AG09309 (cell line): ENCODE measurements around the gene TTLL5.
"Not testable (repeated sequence)": the region's sequence is repeated elsewhere in the genome, so short reads cannot be mapped to it uniquely, and the experiment has no call there.

Experiments
- DNase-seq: peaks from one replicate; pipeline ENCODE4 v3.0.0-alpha.2; 2010; ENCODE audit warnings: low read depth
- H3K4me3 ChIP-seq: 2 replicates; pipeline ENCODE4 v1.5.1; 2011; ENCODE audit warnings: mild to moderate bottlenecking, low read depth, low read length, moderate library complexity; ENCODE audit not compliant: control insufficient read depth
- TF ChIP-seq, protein P1 (sequence below): IDR thresholded peaks from 2 replicates; pipeline ENCODE4 v1.5.1; 2011; ENCODE audit warnings: mild to moderate bottlenecking, low read depth, low read length, inconsistent platforms; ENCODE audit not compliant: insufficient read depth, control insufficient read depth; ENCODE audit errors: missing control alignments

Gene TTLL5

GRCh38 chr14:75844486-75844885 lies 183.4 kb downstream of the TTLL5 start:
- DNase-seq, result no peak
- TF ChIP-seq, protein P1, sequence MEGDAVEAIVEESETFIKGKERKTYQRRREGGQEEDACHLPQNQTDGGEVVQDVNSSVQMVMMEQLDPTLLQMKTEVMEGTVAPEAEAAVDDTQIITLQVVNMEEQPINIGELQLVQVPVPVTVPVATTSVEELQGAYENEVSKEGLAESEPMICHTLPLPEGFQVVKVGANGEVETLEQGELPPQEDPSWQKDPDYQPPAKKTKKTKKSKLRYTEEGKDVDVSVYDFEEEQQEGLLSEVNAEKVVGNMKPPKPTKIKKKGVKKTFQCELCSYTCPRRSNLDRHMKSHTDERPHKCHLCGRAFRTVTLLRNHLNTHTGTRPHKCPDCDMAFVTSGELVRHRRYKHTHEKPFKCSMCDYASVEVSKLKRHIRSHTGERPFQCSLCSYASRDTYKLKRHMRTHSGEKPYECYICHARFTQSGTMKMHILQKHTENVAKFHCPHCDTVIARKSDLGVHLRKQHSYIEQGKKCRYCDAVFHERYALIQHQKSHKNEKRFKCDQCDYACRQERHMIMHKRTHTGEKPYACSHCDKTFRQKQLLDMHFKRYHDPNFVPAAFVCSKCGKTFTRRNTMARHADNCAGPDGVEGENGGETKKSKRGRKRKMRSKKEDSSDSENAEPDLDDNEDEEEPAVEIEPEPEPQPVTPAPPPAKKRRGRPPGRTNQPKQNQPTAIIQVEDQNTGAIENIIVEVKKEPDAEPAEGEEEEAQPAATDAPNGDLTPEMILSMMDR, result no peak
- H3K4me3 ChIP-seq, result no peak overlapping the region

DNA sequence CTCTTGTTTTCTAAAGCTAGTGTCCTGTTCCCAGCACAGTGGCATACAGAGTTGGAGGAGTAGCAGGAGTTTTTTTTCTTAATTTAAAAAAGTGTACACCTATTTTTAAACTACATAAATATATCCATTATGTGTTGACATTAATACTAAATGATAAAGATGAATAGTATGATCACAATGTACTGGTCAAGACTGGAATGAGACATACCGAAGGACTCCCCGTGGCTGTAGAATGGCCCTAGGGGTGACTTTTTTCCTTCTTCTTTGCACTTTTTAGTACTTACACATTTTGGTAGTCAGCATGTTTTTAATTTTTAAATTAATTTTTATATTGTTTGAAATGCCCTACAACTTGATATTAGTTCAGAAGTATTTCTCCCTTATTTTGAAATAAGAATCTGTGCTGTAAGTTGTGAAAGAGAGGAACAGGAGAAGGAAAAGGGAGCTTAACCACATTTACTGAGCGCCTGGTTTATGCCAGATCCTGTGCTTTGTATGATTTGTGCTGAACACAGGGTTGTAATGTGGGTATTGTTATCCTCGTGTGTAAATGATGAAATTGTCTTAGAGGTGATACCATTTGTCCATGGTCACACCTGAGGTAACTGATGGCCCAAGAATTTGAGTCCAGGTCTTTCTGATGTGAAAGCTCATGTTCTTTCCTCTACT lies 184.2 kb downstream of the TTLL5 start:
- TF ChIP-seq, protein P1, result no peak
- DNase-seq, result no peak
- no peak overlapping the region for H3K4me3 ChIP-seq

GRCh38 chr14:75846694-75847093 lies 185.6 kb downstream of the TTLL5 start:
- not testable (repeated sequence) for DNase-seq, H3K4me3 ChIP-seq

- H3K4me3 ChIP-seq, result no peak overlapping the region
- TF ChIP-seq, protein P1, result no peak
- no peak for DNase-seq
Observed at GRCh38 chr14:75847584-75847983, 186.5 kb downstream of the TTLL5 start.

DNA sequence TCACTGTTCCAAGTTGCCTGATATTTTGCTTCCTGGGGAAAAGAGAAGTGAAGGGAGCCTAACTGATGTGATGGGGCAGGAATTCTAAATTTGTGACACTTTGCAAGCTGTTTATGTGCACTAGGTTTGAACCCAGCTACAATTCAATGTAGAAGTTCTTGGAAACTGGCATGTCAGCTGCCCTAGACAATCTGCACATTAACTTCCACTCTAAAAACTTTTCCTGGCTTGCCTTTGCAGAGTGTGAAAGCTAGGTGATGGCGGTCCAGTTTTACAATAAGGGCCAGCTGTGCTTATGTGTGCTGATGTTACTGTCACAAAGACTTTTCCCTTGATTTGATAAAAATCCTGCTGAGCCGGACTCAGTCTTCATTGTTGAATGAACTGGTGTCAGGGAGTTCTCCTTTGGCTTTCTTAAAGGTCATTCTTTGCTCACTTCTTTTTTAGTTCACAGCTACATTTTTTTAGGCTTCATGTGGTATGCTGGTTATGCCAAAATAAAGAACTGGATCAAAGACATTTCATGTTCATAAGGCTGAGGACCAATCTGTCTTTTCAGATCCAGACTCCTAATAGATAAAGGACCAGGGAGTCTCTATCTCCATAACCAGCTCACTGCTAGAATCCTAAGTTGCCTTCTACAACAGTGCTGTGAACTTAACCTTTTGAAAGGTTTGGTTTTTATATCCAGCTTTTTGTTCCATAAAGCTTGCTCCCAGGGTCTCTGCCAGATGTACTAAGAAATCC lies 187.3 kb downstream of the TTLL5 start:
- no peak for DNase-seq
- no peak overlapping the region for H3K4me3 ChIP-seq
- TF ChIP-seq, protein P1, result no peak

DNA sequence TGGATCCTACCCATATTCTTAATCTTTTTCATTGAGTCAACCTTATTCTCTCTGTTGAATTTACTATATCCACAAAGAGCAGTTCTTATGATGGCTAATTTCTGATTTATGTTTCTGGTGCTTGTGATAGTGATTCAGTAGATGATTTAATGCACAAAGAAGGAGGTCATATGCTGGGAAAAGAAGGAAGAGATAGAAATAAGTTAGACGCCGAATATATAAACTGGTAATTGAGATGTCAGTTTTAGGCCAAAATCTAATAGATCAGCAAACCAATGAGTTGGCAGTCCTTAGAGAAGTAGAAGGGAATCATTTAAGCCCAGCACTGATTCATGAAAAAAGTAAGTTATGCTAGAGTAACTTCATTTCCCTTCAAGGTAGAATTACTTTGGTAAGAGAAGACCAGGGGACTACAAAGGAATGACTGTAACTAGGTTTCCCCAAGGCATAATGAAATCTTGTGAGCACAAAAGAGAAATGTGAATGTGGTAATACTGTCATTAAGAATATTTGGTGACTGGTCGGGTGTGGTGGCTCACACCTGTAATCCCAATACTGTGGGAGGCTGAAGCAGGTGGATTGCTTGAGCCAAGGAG lies 188.4 kb downstream of the TTLL5 start:
- no peak overlapping the region for H3K4me3 ChIP-seq
- TF ChIP-seq, protein P1, result no peak
- no peak for DNase-seq

DNA sequence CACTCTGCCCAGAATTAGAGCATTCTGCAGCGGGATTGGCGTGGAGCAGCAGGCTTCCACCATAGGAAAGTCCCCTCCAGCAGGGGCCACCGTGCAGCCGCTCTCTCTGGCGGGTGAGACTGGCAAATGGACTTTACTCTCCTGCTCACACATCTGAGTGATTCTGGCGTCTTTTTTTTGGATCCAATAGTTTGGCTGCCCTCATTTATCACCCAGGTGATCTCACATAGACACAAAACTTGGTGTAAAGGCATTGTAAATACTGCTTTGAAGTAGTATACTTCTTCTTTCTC lies 190.5 kb downstream of the TTLL5 start:
- no peak overlapping the region for H3K4me3 ChIP-seq
- TF ChIP-seq, protein P1, result no peak
- DNase-seq, result no peak
